Smooth muscle cell (in vitro differentiated cells): ENCODE measurements around the gene ALKBH1. TPM values are rescaled to one million over a fixed set of nuclear protein-coding genes. Genes with fewer than 3 reads are reported as not detected.
"Not testable (repeated sequence)": the region's sequence is repeated elsewhere in the genome, so short reads cannot be mapped to it uniquely, and the experiment has no call there.

Experiments used
- DNase-seq: peaks from one replicate; lab custom pipeline; 2025; ENCODE audit not compliant: unreplicated experiment; lab: John Stamatoyannopoulos, UW
- H2AFZ ChIP-seq: fragments of 200-600 bp; sonication (generic); 2 replicates; pipeline ENCODE4 v1.6.0; 2016; ENCODE audit warnings: antibody characterized with exemption, low read depth, mild to moderate bottlenecking
- H3F3A ChIP-seq: fragments of 200-600 bp; sonication (generic); 2 replicates; pipeline ENCODE4 v1.6.0; 2017; ENCODE audit warnings: antibody characterized with exemption, low read depth
- H3K27ac ChIP-seq: fragments of 200-600 bp; sonication (generic); 2 replicates; pipeline ENCODE4 v1.5.1; 2016; ENCODE audit warnings: low read depth, mild to moderate bottlenecking
- H3K27me3 ChIP-seq: fragments of 200-600 bp; sonication (generic); 2 replicates; pipeline ENCODE4 v1.6.1; 2016; ENCODE audit warnings: low read depth, mild to moderate bottlenecking
- H3K36me3 ChIP-seq: fragments of 200-600 bp; sonication (generic); 2 replicates; pipeline ENCODE4 v1.5.1; 2016; ENCODE audit warnings: low read depth
- H3K4me1 ChIP-seq: fragments of 200-600 bp; sonication (generic); 2 replicates; pipeline ENCODE4 v1.5.1; 2016; ENCODE audit warnings: low read depth
- H3K4me2 ChIP-seq: fragments of 200-600 bp; sonication (generic); 2 replicates; pipeline ENCODE4 v1.6.0; 2016; ENCODE audit warnings: mild to moderate bottlenecking
- H3K4me3 ChIP-seq: fragments of 200-600 bp; sonication (generic); 2 replicates; pipeline ENCODE4 v1.5.1; 2016; ENCODE audit warnings: mild to moderate bottlenecking
- H3K79me2 ChIP-seq: fragments of 200-600 bp; sonication (generic); 2 replicates; pipeline ENCODE4 v1.6.0; 2016; ENCODE audit warnings: low read depth, mild to moderate bottlenecking
- H3K9ac ChIP-seq: fragments of 200-600 bp; sonication (generic); 2 replicates; pipeline ENCODE4 v1.6.0; 2016; ENCODE audit warnings: low read depth
- H3K9me3 ChIP-seq: fragments of 200-600 bp; sonication (generic); replicated peaks from 2 replicates; pipeline ENCODE4 v1.5.1; 2016; ENCODE audit warnings: low read depth
- H4K20me1 ChIP-seq: fragments of 200-600 bp; sonication (generic); 2 replicates; pipeline ENCODE4 v1.6.0; 2016; ENCODE audit warnings: low read depth
- WGBS: methylation state at CpG from one replicate; pipeline ENCODE4 v1.1.7; 2016; ENCODE audit warnings: low lambda C conversion rate; 5-methylcytosine and 5-hydroxymethylcytosine counted together
- polyA plus RNA-seq: library from polyadenylated mRNA; unstranded; fragments of >200 nt; fragmentation: Nextera tagmentation; extraction: Ambion mirVana; gene quantifications from 2 replicates; pipeline ENCODE4 v1.2.1, GENCODE V29; 2016
- total RNA-seq: library from RNA; depleted of rRNA; stranded (reverse); fragments of >200 nt; gene quantifications from 2 replicates; pipeline ENCODE4 v1.2.3, GENCODE V29; 2014
- TF ChIP-seq, protein P1 (sequence below): fragments of 200-600 bp; sonication (generic); IDR thresholded peaks from 2 replicates; pipeline ENCODE4 v1.5.1; 2017; ENCODE audit warnings: borderline replicate concordance, mild to moderate bottlenecking, antibody characterized with exemption; ENCODE audit not compliant: insufficient read depth, poor library complexity, severe bottlenecking

The ALKBH1 gene
- total and polyA plus RNA-seq, 2 experiments from 2014 or later = 11.3 to 15.0 TPM

DNA sequence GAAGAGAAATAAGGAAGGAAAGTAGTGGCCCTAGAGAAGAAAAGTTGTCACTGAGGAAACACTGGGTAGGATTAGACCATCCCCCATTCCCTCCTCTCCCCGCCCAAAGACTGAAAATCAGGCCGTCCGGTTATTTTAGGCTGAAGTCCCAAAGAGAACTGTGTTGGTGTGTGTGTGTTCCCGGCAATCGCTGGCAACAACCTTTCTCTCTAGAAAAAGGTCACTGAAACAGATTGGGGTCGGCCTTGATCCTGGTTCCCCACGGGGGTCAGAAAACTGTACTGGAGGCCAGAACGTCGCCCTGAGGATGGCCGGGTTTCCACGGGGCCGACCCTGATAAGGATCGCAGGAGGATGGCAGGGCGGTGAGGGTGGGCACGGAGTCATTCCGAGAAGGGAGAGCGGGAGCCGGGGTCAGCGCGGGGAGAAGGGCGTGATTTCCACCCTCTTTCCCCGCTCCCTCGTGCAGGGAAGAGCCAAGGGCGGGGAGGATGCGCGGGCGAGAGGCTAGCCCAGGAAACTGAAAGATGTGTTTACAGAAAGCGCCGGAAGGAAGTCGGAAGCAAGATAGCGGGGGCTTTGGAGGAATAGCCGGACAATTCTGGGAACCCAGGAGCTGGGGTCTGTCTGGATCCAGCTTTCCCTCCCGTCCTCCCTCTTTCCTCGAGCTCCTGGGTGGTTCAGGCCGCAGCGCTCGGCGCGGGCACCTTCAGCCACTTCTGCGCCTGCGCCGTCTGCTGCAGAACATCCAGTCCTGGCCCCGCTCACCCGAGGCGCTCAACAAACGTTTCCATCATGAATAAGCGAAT is 66.1 kb downstream of the ALKBH1 start:
- Histone ChIP-seq H4K20me1 (no peaks in the 10 kb centered on the region), H3K9me3 (no peaks in the 10 kb centered on the region), H3K79me2 (no peaks in the 10 kb centered on the region), H3K27me3 (no peaks in the 10 kb centered on the region), H2AFZ (peak overlapping the region; percentile 54), H3K36me3 (no peaks in the 10 kb centered on the region), H3K4me1 (no peaks in the 10 kb centered on the region), H3K9ac (no peak overlapping the region), H3K4me3 (no peak overlapping the region), H3K27ac (no peak overlapping the region), H3F3A (no peaks in the 10 kb centered on the region), H3K4me2 (no peak overlapping the region)
- WGBS = 95% methylated on average over 47 of the region's 47 CpGs
- TF ChIP-seq, protein P1, sequence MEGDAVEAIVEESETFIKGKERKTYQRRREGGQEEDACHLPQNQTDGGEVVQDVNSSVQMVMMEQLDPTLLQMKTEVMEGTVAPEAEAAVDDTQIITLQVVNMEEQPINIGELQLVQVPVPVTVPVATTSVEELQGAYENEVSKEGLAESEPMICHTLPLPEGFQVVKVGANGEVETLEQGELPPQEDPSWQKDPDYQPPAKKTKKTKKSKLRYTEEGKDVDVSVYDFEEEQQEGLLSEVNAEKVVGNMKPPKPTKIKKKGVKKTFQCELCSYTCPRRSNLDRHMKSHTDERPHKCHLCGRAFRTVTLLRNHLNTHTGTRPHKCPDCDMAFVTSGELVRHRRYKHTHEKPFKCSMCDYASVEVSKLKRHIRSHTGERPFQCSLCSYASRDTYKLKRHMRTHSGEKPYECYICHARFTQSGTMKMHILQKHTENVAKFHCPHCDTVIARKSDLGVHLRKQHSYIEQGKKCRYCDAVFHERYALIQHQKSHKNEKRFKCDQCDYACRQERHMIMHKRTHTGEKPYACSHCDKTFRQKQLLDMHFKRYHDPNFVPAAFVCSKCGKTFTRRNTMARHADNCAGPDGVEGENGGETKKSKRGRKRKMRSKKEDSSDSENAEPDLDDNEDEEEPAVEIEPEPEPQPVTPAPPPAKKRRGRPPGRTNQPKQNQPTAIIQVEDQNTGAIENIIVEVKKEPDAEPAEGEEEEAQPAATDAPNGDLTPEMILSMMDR = no peak
- DNase-seq = no peak

DNA sequence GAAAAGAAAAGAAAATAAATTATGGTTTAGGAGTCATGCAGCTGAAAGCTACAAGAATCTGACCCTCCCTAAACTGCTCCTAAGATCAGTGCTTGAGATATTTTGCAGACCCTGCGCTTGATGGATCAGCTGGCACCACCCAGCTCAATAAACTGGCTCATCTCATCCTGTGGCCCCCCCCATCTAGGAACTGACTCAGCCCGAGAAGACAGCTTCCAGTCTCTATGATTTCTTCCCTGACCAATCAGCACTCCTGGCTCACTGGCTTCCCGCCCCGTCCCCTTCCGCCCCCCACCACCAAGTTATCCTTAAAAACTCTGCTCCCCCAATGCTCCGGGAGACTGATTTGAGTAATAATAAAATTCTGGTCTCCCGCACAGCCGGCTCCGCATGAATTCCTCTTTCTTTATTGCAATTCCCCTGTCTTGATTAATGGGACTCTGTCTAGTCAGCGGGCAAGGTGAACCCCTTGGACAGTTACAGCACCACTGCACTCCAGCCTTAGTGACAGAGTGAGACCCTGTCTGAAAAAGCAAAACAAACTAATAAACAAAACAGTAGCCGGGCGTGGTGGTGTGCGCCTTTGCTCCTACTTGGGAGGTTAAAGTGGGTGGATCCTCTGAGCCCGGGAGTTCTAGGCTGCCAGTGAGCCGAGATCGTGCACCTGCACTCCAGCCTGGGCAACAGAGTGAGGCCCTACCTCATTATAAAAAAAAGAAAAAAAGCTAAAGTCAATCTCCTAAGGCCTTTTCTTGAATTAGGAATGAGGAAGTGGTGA is 66.9 kb downstream of the ALKBH1 start:
- WGBS = 78% methylated on average over 16 of the region's 16 CpGs
- H3F3A ChIP-seq = no peaks in the 10 kb centered on the region
- no peaks in the 10 kb centered on the region for H4K20me1 ChIP-seq
- no peak overlapping the region for H3K27ac ChIP-seq
- H3K4me1 ChIP-seq = no peaks in the 10 kb centered on the region
- H3K79me2 ChIP-seq = no peaks in the 10 kb centered on the region
- peak overlapping the region; percentile 54 for H2AFZ ChIP-seq
- no peak overlapping the region for H3K9ac ChIP-seq
- TF ChIP-seq, protein P1 = no peak
- no peak for DNase-seq
- no peaks in the 10 kb centered on the region for H3K27me3 ChIP-seq
- H3K9me3 ChIP-seq = no peaks in the 10 kb centered on the region
- H3K4me3 ChIP-seq = no peak overlapping the region
- no peak overlapping the region for H3K4me2 ChIP-seq
- H3K36me3 ChIP-seq = no peaks in the 10 kb centered on the region

DNA sequence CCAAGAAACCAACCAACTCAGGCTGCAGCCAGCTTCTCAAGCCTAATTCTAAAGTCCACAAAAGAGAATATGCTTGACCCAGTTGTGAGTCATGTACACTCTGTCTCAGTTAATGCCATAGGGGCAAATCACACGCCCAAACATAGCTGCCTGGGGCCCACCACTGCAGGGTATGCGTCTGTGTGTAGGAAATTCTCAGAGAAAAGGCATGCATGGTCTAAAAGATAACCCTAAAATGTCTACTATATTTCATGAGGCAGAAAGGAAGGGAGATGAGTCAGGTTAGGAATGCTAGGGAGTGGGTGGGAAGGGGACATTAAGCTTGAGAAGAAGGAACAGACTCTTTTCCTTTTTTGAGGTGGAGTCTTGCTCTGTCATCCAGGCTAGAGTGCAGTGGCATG is 69.1 kb downstream of the ALKBH1 start:
- Histone ChIP-seq H3K27me3 (no peaks in the 10 kb centered on the region), H3K4me1 (no peaks in the 10 kb centered on the region), H3K9ac (no peak overlapping the region), H3K79me2 (no peaks in the 10 kb centered on the region), H3K9me3 (no peaks in the 10 kb centered on the region), H3F3A (no peaks in the 10 kb centered on the region), H4K20me1 (no peaks in the 10 kb centered on the region), H3K27ac (peak overlapping the region; percentile 86), H3K4me2 (no peak overlapping the region), H2AFZ (no peak overlapping the region), H3K36me3 (no peaks in the 10 kb centered on the region), H3K4me3 (no peak overlapping the region)
- TF ChIP-seq, protein P1 = no peak
- WGBS = 2% methylated on average over 2 of the region's 2 CpGs
- DNase-seq = no peak

DNA sequence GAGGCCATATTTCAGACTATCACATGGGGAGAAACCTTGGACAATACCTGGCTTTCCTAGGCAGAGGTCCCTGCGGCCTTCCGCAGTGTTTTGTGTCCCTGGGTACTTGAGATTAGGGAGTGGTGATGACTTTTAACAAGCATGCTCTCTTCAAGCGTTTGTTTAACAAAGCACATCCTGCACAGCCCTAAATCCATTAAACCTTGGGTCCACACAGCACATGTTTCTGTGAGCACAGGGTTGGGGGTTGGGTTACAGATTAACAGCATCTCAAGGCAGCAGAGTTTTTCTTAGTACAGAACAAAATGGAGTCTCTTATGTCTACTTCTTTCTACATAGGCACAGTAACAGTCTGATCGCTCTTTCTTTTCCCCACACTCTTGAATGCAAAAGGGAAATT is 72.0 kb downstream of the ALKBH1 start:
- H3K27ac ChIP-seq, H4K20me1 ChIP-seq, H3F3A ChIP-seq, H3K27me3 ChIP-seq, H3K9me3 ChIP-seq, H3K79me2 ChIP-seq, H3K36me3 ChIP-seq, H3K9ac ChIP-seq, DNase-seq, H2AFZ ChIP-seq, H3K4me3 ChIP-seq, H3K4me2 ChIP-seq, H3K4me1 ChIP-seq: not testable (repeated sequence)
- WGBS = 74% methylated on average over 4 of the region's 4 CpGs

DNA sequence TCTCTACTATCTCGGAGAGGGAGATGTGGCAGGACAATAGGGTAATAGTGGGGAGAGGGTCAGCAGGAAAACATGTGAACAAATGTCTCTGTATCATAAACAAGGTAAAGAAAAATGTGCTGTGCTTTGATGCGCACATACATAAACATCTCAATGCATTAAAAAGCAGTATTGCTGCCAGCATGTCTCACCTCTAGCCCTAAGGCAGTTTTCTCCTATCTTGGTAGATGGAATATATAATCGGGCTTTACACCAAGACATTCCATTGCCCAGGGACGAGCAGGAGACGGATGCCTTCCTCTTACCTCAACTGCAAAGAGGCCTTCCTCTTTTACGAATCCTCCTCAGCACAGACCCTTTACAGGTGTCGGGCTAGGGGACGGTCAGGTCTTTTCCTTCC is 72.4 kb downstream of the ALKBH1 start:
- H2AFZ ChIP-seq, H3K27ac ChIP-seq, H3K9ac ChIP-seq, H3K79me2 ChIP-seq, H3K4me3 ChIP-seq, H3K9me3 ChIP-seq, H3K27me3 ChIP-seq, H3F3A ChIP-seq, H3K4me1 ChIP-seq, DNase-seq, H4K20me1 ChIP-seq, H3K4me2 ChIP-seq, H3K36me3 ChIP-seq: not testable (repeated sequence)
- 95% methylated on average over 8 of the region's 8 CpGs for WGBS
